ENCODE results near the gene COL21A1. TPM values are rescaled to one million over a fixed set of nuclear protein-coding genes. Genes with fewer than 3 reads are reported as not detected.

Gene COL21A1
- total and polyA plus RNA-seq, 2 of the 4 experiments (the other 2 are of a cell fraction), result 0.05 TPM; not detected in 1

GRCh38 chr6:56243518-56244070 lies 3.8 kb downstream of the COL21A1 start:
- no peak overlapping the region for H3K14ac ChIP-seq (replicated peaks; ENCODE audit: low read depth, low read length)
- no peak overlapping the region for H3K56ac ChIP-seq (ENCODE audit: extremely low read depth, insufficient read depth, low read length)
- no peak overlapping the region for H4K5ac ChIP-seq (ENCODE audit: low read depth, low read length)
- intact Hi-C loops (cut with micrococcal nuclease), result no loop called here
- peaks cover 17% of the 10 kb centered on the region for H3K27me3 ChIP-seq (ENCODE audit: control insufficient read depth, insufficient read depth, low read length)
- no peak overlapping the region for H3K18ac ChIP-seq (ENCODE audit: low read depth, low read length)
- no peaks in the 10 kb centered on the region for H4K20me1 ChIP-seq (ENCODE audit: insufficient read depth, low read length)
- H4K91ac ChIP-seq (ENCODE audit: insufficient read depth, low read depth, low read length), result no peak overlapping the region
- POLR2A ChIA-PET (ENCODE audit: unreplicated experiment), result no interaction called here
- DNase-seq (no peak), ATAC-seq (ENCODE audit: low read depth) (no peak)
- no peak overlapping the region for H2AFZ ChIP-seq (replicated peaks; ENCODE audit: low read length, poor library complexity)
- H3K4me3 ChIP-seq (ENCODE audit: insufficient read depth, low read depth, low read length), result no peak overlapping the region
- no peak overlapping the region for H3K4ac ChIP-seq (ENCODE audit: low read depth, low read length)
- H3K4me1 ChIP-seq (ENCODE audit: control insufficient read depth, insufficient read depth, low read length), result no peaks in the 10 kb centered on the region
- no peak overlapping the region for H2AK9ac ChIP-seq (replicated peaks; ENCODE audit: low read depth, low read length, poor library complexity)
- no peak overlapping the region for H2BK5ac ChIP-seq (ENCODE audit: low read depth, low read length, poor library complexity, severe bottlenecking)
- H3K27ac ChIP-seq (ENCODE audit: insufficient read depth, low read length), result no peak overlapping the region
- in situ Hi-C loops (cut with MboI; ENCODE audit: low sequenced_read_pairs), result no loop called here
- H3K9ac ChIP-seq (ENCODE audit: low read depth, low read length), result no peak overlapping the region
- H2BK20ac ChIP-seq (ENCODE audit: low read depth, low read length), result no peak overlapping the region
- WGBS, 2 experiments (ENCODE audit: extremely low coverage in 2 of 2, insufficient read length in 1 of 2), result no CpG with 5 or more reads among the region's 2 CpGs
- dilution Hi-C loops (cut with HindIII; ENCODE audit: low sequenced_read_pairs, unreplicated experiment), result no loop called here
- no TSS peak for BruUV-seq (replicated peaks)
- no peaks in the 10 kb centered on the region for H3K36me3 ChIP-seq (ENCODE audit: control insufficient read depth, insufficient read depth, low read length)
- no peak overlapping the region for H3K23ac ChIP-seq (ENCODE audit: low read depth, low read length)
- CTCF ChIA-PET, result no interaction called here
- no peaks in the 10 kb centered on the region for H3K9me3 ChIP-seq (ENCODE audit: control insufficient read depth, insufficient read depth, low read length)
- no peak overlapping the region for H2AK5ac ChIP-seq (ENCODE audit: low read depth, low read length)
- H3K9me1 ChIP-seq (ENCODE audit: insufficient read depth, low read length), result no peaks in the 10 kb centered on the region
- no peak overlapping the region for H4K8ac ChIP-seq (ENCODE audit: low read depth in 2 of 2, low read length in 2 of 2)
- no peak overlapping the region for H2BK15ac ChIP-seq (ENCODE audit: low read depth, low read length)
- H3K79me1 ChIP-seq (ENCODE audit: low read depth in 1 of 2, low read length in 2 of 2), result no peaks in the 10 kb centered on the region
- no peak overlapping the region for H2BK120ac ChIP-seq (ENCODE audit: low read depth, low read length)
- H3K4me2 ChIP-seq (ENCODE audit: low read depth, low read length), result no peak overlapping the region
- TF ChIP-seq CTCF (conservative IDR thresholded peaks at IDR 0.05; ENCODE audit: low read depth, low read length) (no peak), BHLHE40 (IDR thresholded peaks at IDR 0.05; ENCODE audit: low read depth, low read length) (no peak), SMC3 (IDR thresholded peaks at IDR 0.05; ENCODE audit: low read depth, low read length) (no peak), RCOR1 (IDR thresholded peaks at IDR 0.05; ENCODE audit: insufficient replicate concordance, low read length) (no peak), CEBPB (IDR thresholded peaks at IDR 0.05; ENCODE audit: low read depth, low read length) (no peak), RAD21 (IDR thresholded peaks at IDR 0.05; ENCODE audit: low read length) (no peak), MAFK (IDR thresholded peaks at IDR 0.05; ENCODE audit: low read depth, low read length) (no peak)

All from IMR-90 (cell line).